ENCODE results near the gene PFAS.

The PFAS gene

DNA sequence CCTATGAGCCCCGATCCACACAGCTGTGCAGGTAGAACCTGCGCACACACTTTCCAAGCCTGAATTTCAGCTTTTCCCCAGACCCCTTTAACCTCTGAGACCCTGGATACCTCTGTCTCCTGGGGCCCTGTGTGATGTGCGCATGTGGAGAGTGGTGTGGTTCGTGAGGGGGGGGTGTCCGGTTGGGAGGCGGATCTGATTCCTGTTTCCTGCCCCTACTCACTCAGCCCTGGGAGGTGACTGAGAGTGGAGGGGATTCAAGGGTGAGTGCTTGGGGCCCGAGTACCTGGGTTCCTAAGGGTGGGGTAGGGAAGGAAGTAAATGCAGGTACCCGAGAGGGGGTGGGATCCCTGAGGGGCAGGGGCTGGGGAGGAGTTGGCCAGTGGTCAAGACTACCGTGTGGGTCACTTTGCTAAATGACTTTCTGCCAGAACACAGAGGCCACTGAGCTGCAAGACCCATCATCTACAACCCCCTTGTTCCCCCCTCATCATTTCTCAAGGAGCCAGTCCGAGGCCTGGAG is 61.6 kb downstream of the PFAS start:
- DNase-seq (ENCODE audit: low read depth): no peak

GRCh38 chr17:8311131-8311790 is 62.2 kb downstream of the PFAS start:
- no peak for DNase-seq (ENCODE audit: low read depth)

DNA sequence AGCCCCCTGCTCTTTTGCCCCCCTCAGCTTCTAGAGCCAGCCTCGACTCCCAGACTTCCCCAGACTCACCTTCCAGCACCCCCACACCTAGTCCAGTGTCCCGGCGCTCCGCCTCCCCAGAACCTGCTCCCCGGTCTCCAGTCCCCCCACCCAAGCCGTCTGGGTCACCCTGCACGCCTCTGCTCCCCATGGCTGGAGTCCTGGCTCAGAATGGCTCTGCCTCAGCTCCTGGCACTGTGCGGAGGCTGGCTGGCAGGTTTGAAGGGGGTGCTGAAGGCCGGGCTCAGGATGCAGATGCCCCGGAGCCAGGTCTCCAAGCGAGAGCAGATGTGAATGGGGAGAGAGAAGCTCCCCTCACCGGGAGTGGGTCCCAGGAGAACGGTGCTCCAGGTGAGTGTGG is 63.2 kb downstream of the PFAS start:
- no peak for DNase-seq (ENCODE audit: low read depth)

DNA sequence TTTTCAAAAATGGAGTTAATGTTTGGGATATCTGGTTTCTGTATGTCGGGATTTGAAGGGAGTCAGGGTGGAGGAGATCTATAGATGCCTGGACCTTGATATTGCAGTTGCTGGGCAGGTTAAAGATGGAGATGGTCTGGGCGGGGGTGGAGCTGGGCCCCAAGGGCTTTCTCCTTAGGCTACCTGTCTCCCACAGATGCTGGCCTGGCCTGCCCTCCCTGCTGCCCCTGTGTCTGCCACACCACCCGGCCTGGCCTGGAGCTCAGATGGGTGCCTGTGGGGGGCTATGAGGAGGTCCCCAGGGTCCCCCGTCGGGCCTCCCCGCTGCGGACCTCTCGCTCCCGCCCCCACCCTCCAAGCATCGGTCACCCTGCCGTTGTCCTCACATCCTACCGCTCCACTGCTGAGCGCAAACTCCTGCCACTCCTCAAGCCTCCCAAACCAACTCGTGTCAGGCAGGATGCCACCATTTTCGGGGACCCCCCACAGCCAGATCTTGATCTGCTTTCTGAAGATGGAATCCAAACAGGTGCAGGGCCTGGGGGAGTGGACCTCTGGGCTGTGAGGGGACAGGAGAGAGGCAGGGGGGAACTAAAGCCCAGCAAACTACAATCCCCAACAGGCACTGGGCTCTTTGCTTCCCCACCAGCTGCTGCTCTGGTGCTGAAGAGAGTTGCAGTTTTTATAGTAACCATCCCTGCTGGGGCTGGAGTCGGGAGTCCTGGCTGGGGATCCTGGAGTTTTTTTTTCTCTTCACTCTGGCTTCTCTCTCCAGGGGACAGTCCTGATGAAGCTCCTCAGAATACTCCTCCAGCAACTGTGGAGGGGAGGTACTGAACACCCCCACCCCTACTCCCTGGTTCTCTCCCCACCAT is 63.9 kb downstream of the PFAS start:
- no peak for DNase-seq (ENCODE audit: low read depth)

GRCh38 chr17:8314797-8315763 is 66.0 kb downstream of the PFAS start:
- DNase-seq (ENCODE audit: low read depth): no peak

DNA sequence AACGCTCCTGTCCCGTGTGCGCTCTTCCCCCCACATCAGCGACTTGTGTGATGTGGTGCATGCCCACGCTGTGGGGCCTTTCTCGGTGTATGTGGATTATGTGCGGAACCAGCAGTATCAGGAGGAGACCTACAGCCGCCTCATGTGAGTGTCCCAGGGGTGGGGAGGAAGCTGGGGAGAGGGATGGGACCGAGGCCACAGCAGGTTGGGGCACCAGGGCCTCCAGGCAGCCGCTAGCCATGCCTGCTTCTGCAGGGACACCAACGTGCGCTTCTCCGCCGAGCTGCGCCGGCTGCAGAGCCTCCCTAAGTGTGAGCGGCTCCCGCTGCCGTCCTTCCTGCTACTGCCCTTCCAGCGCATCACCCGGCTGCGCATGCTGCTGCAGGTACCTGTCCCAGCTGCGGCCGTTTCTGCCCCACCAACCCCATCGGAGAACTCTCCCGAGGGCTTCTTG is 66.7 kb downstream of the PFAS start:
- no peak for DNase-seq (ENCODE audit: low read depth)

GRCh38 chr17:8318010-8318935 is 69.2 kb downstream of the PFAS start:
- no peak for DNase-seq (ENCODE audit: low read depth)
